Jurkat, Clone E6-1 (cell line): Measurements from ENCODE around the gene GAS2L2.
"Not testable (repeated sequence)": the region's sequence is repeated elsewhere in the genome, so short reads cannot be mapped to it uniquely, and the experiment has no call there.

Experiments
- DNase-seq: peaks from one replicate; pipeline ENCODE4 v3.0.0-alpha.2; 2011; ENCODE audit warnings: low read depth, low spot score
- H3K4me3 ChIP-seq: 2 replicates; pipeline ENCODE4 v1.5.1; 2011; ENCODE audit warnings: mild to moderate bottlenecking, low read length, control low read depth, moderate library complexity

The GAS2L2 gene

GRCh38 chr17:35709874-35710273, 43.2 kb downstream of the GAS2L2 start:
- H3K4me3 ChIP-seq: no peak overlapping the region
- DNase-seq: no peak

GRCh38 chr17:35708951-35709350, 44.1 kb downstream of the GAS2L2 start:
- H3K4me3 ChIP-seq: no peak overlapping the region
- no peak for DNase-seq

GRCh38 chr17:35708149-35708548, 44.9 kb downstream of the GAS2L2 start:
- no peak for DNase-seq
- no peak overlapping the region for H3K4me3 ChIP-seq

GRCh38 chr17:35705705-35706104, 47.3 kb downstream of the GAS2L2 start:
- no peak overlapping the region for H3K4me3 ChIP-seq
- no peak for DNase-seq

GRCh38 chr17:35705230-35705629, 47.8 kb downstream of the GAS2L2 start:
- no peak overlapping the region for H3K4me3 ChIP-seq
- no peak for DNase-seq

GRCh38 chr17:35703308-35703707, 49.7 kb downstream of the GAS2L2 start:
- DNase-seq, H3K4me3 ChIP-seq: not testable (repeated sequence)

- DNase-seq: no peak
- no peak overlapping the region for H3K4me3 ChIP-seq
These were observed 51.5 kb downstream of the GAS2L2 start for GRCh38 chr17:35701491-35701890.

- no peak overlapping the region for H3K4me3 ChIP-seq
- DNase-seq: no peak
These were observed 52.9 kb downstream of the GAS2L2 start for GRCh38 chr17:35700150-35700549.

- DNase-seq: no peak
- no peak overlapping the region for H3K4me3 ChIP-seq
These were observed 54.2 kb downstream of the GAS2L2 start for GRCh38 chr17:35698800-35699199.

- no peak for DNase-seq
- no peak overlapping the region for H3K4me3 ChIP-seq
These were observed 57.4 kb downstream of the GAS2L2 start for GRCh38 chr17:35695613-35696012.

- no peak overlapping the region for H3K4me3 ChIP-seq
- no peak for DNase-seq
These were observed 58.1 kb downstream of the GAS2L2 start for GRCh38 chr17:35694906-35695305.
